Mammary epithelial cell (primary cell): Measurements from ENCODE around the gene CFAP74.

ENCODE experiments used
- EZH2 ChIP-seq: IDR thresholded peaks from 2 replicates; pipeline ENCODE4 v1.6.1; 2012; ENCODE audit warnings: low read length, inconsistent platforms, borderline replicate concordance
- TF ChIP-seq, protein P1 (sequence below), 2 donors: IDR thresholded peaks in 1 of 2; conservative IDR thresholded peaks in 1 of 2; 2 replicates each; pipeline ENCODE4 v1.5.1; 2011 to 2012; ENCODE audit warnings: inconsistent platforms in 2 of 2, low read length in 2 of 2, mild to moderate bottlenecking in 2 of 2, control low read depth in 1 of 2, low read depth in 1 of 2; ENCODE audit not compliant: insufficient read depth in 1 of 2; ENCODE audit errors: extremely low read depth in 1 of 2

DNA sequence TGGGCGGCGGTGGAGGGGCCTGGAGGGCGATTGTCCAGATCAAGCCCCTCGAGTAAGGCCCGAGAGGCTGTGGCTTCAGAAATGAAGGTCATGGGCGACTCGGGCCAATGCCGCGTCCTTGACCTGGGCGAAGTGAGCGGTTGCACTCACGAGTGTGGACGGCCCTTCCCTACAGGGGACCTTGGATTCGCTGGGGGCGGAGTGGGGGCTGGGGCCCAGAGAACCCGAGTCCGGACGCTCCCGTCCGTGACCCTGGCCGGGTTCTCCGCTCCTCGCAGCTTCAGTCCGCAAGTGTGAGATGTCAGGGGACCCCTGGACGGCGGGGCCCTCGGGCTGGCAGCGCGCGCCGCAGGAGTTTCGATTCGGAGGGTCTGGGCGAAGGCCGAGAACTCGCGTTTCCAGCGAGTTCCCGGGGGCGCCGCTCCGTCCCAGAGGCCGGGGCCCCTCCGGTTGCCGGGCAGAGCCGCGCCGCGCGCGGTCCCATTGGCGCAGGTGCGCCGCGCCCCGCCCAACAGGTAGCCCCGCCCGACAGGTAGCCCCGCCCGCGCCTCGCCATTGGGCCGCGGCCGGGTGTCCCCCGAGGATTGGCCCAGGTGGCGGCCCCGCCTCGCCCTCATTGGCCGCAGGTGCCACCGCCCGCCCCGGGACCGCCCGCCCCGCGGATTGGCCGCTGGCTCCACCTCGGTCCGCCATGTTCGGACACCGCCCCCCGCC lies 46.3 kb upstream of the CFAP74 start, which contains the start of gene PRKCZ:
- TF ChIP-seq, protein P1, sequence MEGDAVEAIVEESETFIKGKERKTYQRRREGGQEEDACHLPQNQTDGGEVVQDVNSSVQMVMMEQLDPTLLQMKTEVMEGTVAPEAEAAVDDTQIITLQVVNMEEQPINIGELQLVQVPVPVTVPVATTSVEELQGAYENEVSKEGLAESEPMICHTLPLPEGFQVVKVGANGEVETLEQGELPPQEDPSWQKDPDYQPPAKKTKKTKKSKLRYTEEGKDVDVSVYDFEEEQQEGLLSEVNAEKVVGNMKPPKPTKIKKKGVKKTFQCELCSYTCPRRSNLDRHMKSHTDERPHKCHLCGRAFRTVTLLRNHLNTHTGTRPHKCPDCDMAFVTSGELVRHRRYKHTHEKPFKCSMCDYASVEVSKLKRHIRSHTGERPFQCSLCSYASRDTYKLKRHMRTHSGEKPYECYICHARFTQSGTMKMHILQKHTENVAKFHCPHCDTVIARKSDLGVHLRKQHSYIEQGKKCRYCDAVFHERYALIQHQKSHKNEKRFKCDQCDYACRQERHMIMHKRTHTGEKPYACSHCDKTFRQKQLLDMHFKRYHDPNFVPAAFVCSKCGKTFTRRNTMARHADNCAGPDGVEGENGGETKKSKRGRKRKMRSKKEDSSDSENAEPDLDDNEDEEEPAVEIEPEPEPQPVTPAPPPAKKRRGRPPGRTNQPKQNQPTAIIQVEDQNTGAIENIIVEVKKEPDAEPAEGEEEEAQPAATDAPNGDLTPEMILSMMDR (conservative IDR thresholded peaks at IDR 0.05 in 1 of 2, IDR thresholded peaks at IDR 0.05 in 1 of 2; ENCODE audit: extremely low read depth in 1 of 2, insufficient read depth in 1 of 2, low read depth in 1 of 2, low read length in 2 of 2), result no peak
- TF ChIP-seq EZH2, result no peak
